ENCODE results near the gene ESYT1. TPM values are rescaled to one million over a fixed set of nuclear protein-coding genes. Genes with fewer than 3 reads are reported as not detected.
A peak's percentile ranks its signal among the peaks of the same experiment; 100 is the strongest.

ESYT1 gene
- total and polyA plus RNA-seq, 2 donors = 85.1 to 116 TPM

GRCh38 chr12:56127485-56127887 is 581 bp upstream of the ESYT1 start:
- Histone ChIP-seq H3K4me3 (ENCODE audit: low read depth, low read length) (no peak overlapping the region), H3K4me1 (ENCODE audit: insufficient read depth) (no peaks in the 10 kb centered on the region), H3K27ac (ENCODE audit: low read depth) (peak overlapping the region; percentile 69), H3K36me3 (ENCODE audit: insufficient read depth) (peaks cover 5% of the 10 kb centered on the region)
- under 1% methylated on average over 8 of the region's 8 CpGs for WGBS
- no peak for DNase-seq (ENCODE audit: extremely low spot score)

- Histone ChIP-seq H3K4me3 (ENCODE audit: low read depth, low read length) (peak overlapping the region; percentile 67), H3K27ac (ENCODE audit: low read depth) (peak overlapping the region; percentile 86), H3K36me3 (ENCODE audit: insufficient read depth) (peaks cover 12% of the 10 kb centered on the region), H3K4me1 (ENCODE audit: insufficient read depth) (no peaks in the 10 kb centered on the region)
- WGBS = under 1% methylated on average over 20 of the region's 20 CpGs
- no peak for DNase-seq (ENCODE audit: extremely low spot score)
Observed at GRCh38 chr12:56128670-56129205, 671 bp downstream of the ESYT1 start.

- 2% methylated on average over 29 of the region's 29 CpGs for WGBS
- H3K4me3 ChIP-seq (ENCODE audit: low read depth, low read length) = peak overlapping the region; percentile 67
- H3K4me1 ChIP-seq (ENCODE audit: insufficient read depth) = no peaks in the 10 kb centered on the region
- H3K27ac ChIP-seq (ENCODE audit: low read depth) = no peak overlapping the region
- DNase-seq (ENCODE audit: extremely low spot score) = no peak
- peaks cover 12% of the 10 kb centered on the region for H3K36me3 ChIP-seq (ENCODE audit: insufficient read depth)
Observed at GRCh38 chr12:56129206-56129941, 1.3 kb downstream of the ESYT1 start.

- H3K4me1 ChIP-seq (ENCODE audit: insufficient read depth) = no peaks in the 10 kb centered on the region
- H3K4me3 ChIP-seq (ENCODE audit: low read depth, low read length) = no peak overlapping the region
- 65% methylated on average over 22 of the region's 22 CpGs for WGBS
Observed at GRCh38 chr12:56129942-56130495, 2.0 kb downstream of the ESYT1 start.

GRCh38 chr12:56130876-56131275 is 2.8 kb downstream of the ESYT1 start:
- H3K4me3 ChIP-seq (ENCODE audit: low read depth, low read length) = no peak overlapping the region
- DNase-seq (ENCODE audit: extremely low spot score) = no peak
- WGBS = 85% methylated on average over 4 of the region's 4 CpGs
- H3K27ac ChIP-seq (ENCODE audit: low read depth) = no peak overlapping the region
- H3K4me1 ChIP-seq (ENCODE audit: insufficient read depth) = no peaks in the 10 kb centered on the region
- peaks cover 12% of the 10 kb centered on the region for H3K36me3 ChIP-seq (ENCODE audit: insufficient read depth)

More at GRCh38 chr12:56129942-56130495, 2.0 kb downstream of the ESYT1 start:
- peaks cover 12% of the 10 kb centered on the region for H3K36me3 ChIP-seq (ENCODE audit: insufficient read depth)
- H3K27ac ChIP-seq (ENCODE audit: low read depth) = no peak overlapping the region
- no peak for DNase-seq (ENCODE audit: extremely low spot score)

- peaks cover 18% of the 10 kb centered on the region for H3K36me3 ChIP-seq (ENCODE audit: insufficient read depth)
- H3K4me1 ChIP-seq (ENCODE audit: insufficient read depth) = no peaks in the 10 kb centered on the region
- no peak overlapping the region for H3K4me3 ChIP-seq (ENCODE audit: low read depth, low read length)
- no peak overlapping the region for H3K27ac ChIP-seq (ENCODE audit: low read depth)
- DNase-seq (ENCODE audit: extremely low spot score) = no peak
- 93% methylated on average over 6 of the region's 6 CpGs for WGBS
Observed at GRCh38 chr12:56134897-56135296, 6.8 kb downstream of the ESYT1 start.

- no peak overlapping the region for H3K4me3 ChIP-seq (ENCODE audit: low read depth, low read length)
- no peak overlapping the region for H3K27ac ChIP-seq (ENCODE audit: low read depth)
- DNase-seq (ENCODE audit: extremely low spot score) = no peak
- H3K4me1 ChIP-seq (ENCODE audit: insufficient read depth) = no peaks in the 10 kb centered on the region
- H3K36me3 ChIP-seq (ENCODE audit: insufficient read depth) = peaks cover 11% of the 10 kb centered on the region
- WGBS = 94% methylated on average over 14 of the region's 14 CpGs
Observed at GRCh38 chr12:56137853-56138571, 9.9 kb downstream of the ESYT1 start.

- H3K4me3 ChIP-seq (ENCODE audit: low read depth, low read length) = no peak overlapping the region
- no peak for DNase-seq (ENCODE audit: extremely low spot score)
- peaks cover 3% of the 10 kb centered on the region for H3K4me1 ChIP-seq (ENCODE audit: insufficient read depth)
- WGBS = 90% methylated on average over 19 of the region's 19 CpGs
- H3K27ac ChIP-seq (ENCODE audit: low read depth) = no peak overlapping the region
- H3K36me3 ChIP-seq (ENCODE audit: insufficient read depth) = peaks cover 6% of the 10 kb centered on the region
Observed at GRCh38 chr12:56141946-56142784, 14.1 kb downstream of the ESYT1 start.

GRCh38 chr12:56143217-56143616 is 15.2 kb downstream of the ESYT1 start:
- no peak overlapping the region for H3K27ac ChIP-seq (ENCODE audit: low read depth)
- DNase-seq (ENCODE audit: extremely low spot score) = no peak
- peaks cover under 1% of the 10 kb centered on the region for H3K36me3 ChIP-seq (ENCODE audit: insufficient read depth)
- no peak overlapping the region for H3K4me3 ChIP-seq (ENCODE audit: low read depth, low read length)
- 79% methylated on average over 4 of the region's 4 CpGs for WGBS
- peaks cover 3% of the 10 kb centered on the region for H3K4me1 ChIP-seq (ENCODE audit: insufficient read depth)

- Histone ChIP-seq H3K4me3 (ENCODE audit: low read depth, low read length) (no peak overlapping the region), H3K36me3 (ENCODE audit: insufficient read depth) (no peaks in the 10 kb centered on the region), H3K27ac (ENCODE audit: low read depth) (no peak overlapping the region), H3K4me1 (ENCODE audit: insufficient read depth) (peaks cover 3% of the 10 kb centered on the region)
- DNase-seq (ENCODE audit: extremely low spot score) = no peak
- WGBS = 79% methylated on average over 8 of the region's 8 CpGs
Observed at GRCh38 chr12:56143870-56144269, 15.8 kb downstream of the ESYT1 start.

GRCh38 chr12:56145217-56145616 is 17.1 kb downstream of the ESYT1 start:
- H3K36me3 ChIP-seq (ENCODE audit: insufficient read depth) = no peaks in the 10 kb centered on the region
- WGBS = 84% methylated on average over 3 of the region's 3 CpGs
- no peak overlapping the region for H3K27ac ChIP-seq (ENCODE audit: low read depth)

GRCh38 chr12:56146492-56147460 is 18.7 kb downstream of the ESYT1 start:
- DNase-seq (ENCODE audit: extremely low spot score) = no peak
- no peak overlapping the region for H3K27ac ChIP-seq (ENCODE audit: low read depth)
- WGBS = 51% methylated on average over 13 of the region's 13 CpGs
- no peaks in the 10 kb centered on the region for H3K36me3 ChIP-seq (ENCODE audit: insufficient read depth)
- peaks cover 3% of the 10 kb centered on the region for H3K4me1 ChIP-seq (ENCODE audit: insufficient read depth)
- H3K4me3 ChIP-seq (ENCODE audit: low read depth, low read length) = no peak overlapping the region

More at GRCh38 chr12:56145217-56145616, 17.1 kb downstream of the ESYT1 start:
- Histone ChIP-seq H3K4me3 (ENCODE audit: low read depth, low read length) (no peak overlapping the region), H3K4me1 (ENCODE audit: insufficient read depth) (peaks cover 3% of the 10 kb centered on the region)
- DNase-seq (ENCODE audit: extremely low spot score) = no peak

Data from urinary bladder (tissue), 4 donors.